AG04450 (cell line): ENCODE results near the gene SLC4A2. TPM values are rescaled to one million over a fixed set of nuclear protein-coding genes. Genes with fewer than 3 reads are reported as not detected.

Source experiments
- CTCF ChIA-PET: fragments of 300-600, 350-600 bp; formaldehyde crosslinking; extraction: SDS; loops from one replicate; lab custom pipeline; 2022; ENCODE audit warnings: antibody characterized with exemption, inconsistent platforms; lab: Charles Lee
- POLR2A ChIA-PET: fragments of 350-600 bp; formaldehyde crosslinking; extraction: SDS; loops from one replicate; lab custom pipeline; 2021; ENCODE audit warnings: antibody characterized with exemption, inconsistent platforms; lab: Yijun Ruan, JAX
- DNase-seq: peaks from one replicate; pipeline ENCODE4 v3.0.0-alpha.2; 2011; ENCODE audit warnings: low read depth, low spot score
- H3K27ac ChIP-seq: one replicate; pipeline ENCODE4 v1.5.1; 2012; ENCODE audit warnings: low read depth, low read length, control low read depth
- H3K27me3 ChIP-seq: one replicate; pipeline ENCODE4 v1.6.0; 2012; ENCODE audit warnings: low read length; ENCODE audit not compliant: control insufficient read depth, insufficient read depth
- H3K4me3 ChIP-seq: 2 replicates; pipeline ENCODE4 v1.5.1; 2011; ENCODE audit warnings: mild to moderate bottlenecking, low read depth, low read length, control low read depth
- H3K9me3 ChIP-seq: 2 replicates; pipeline ENCODE4 v1.5.1; 2012; ENCODE audit warnings: low read length; ENCODE audit not compliant: control insufficient read depth, insufficient read depth
- polyA plus RNA-seq: library from polyadenylated mRNA; depleted of rRNA; stranded (reverse); fragments of >200 nt; gene quantifications from 2 replicates; pipeline ENCODE4 v1.2.3, GENCODE V29; 2011
- TF ChIP-seq, protein P1 (sequence below): IDR thresholded peaks from 2 replicates; pipeline ENCODE4 v1.5.1; 2011; ENCODE audit warnings: low read depth, low read length, control low read depth, inconsistent platforms

SLC4A2 gene
- polyA plus RNA-seq, 1 experiment: 40.5 TPM

DNA sequence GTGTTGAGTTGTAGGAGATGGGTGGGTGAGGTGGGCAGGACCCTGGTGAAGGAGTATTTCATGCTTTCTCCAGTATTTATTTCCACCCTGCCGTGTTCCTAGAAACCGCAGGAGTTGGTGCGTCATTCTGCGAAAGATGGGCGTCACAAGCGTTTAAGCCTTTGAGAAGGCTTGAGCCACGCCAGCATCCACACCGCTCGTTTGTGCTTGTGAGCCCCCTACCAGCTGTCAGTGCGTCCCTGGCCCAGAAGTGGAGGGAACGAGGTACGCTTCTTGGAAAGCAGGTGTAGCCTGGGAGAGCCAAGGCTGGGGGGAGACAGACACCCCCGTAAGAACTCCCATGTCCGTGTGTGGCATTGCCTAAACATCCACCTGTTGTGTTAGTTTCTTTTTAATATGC lies 32.6 kb downstream of the SLC4A2 start:
- Histone ChIP-seq H3K27me3 (no peaks in the 10 kb centered on the region), H3K9me3 (no peaks in the 10 kb centered on the region), H3K4me3 (no peak overlapping the region), H3K27ac (no peak overlapping the region)
- POLR2A ChIA-PET: no interaction called here
- CTCF ChIA-PET: interaction anchor here (1.2 to 8.9 kb wide), 2 partner anchors 19 to 32 kb away, joined by 3 to 86 read pairs; no protein-coding TSS in a partner anchor
- DNase-seq: no peak
- TF ChIP-seq, protein P1, sequence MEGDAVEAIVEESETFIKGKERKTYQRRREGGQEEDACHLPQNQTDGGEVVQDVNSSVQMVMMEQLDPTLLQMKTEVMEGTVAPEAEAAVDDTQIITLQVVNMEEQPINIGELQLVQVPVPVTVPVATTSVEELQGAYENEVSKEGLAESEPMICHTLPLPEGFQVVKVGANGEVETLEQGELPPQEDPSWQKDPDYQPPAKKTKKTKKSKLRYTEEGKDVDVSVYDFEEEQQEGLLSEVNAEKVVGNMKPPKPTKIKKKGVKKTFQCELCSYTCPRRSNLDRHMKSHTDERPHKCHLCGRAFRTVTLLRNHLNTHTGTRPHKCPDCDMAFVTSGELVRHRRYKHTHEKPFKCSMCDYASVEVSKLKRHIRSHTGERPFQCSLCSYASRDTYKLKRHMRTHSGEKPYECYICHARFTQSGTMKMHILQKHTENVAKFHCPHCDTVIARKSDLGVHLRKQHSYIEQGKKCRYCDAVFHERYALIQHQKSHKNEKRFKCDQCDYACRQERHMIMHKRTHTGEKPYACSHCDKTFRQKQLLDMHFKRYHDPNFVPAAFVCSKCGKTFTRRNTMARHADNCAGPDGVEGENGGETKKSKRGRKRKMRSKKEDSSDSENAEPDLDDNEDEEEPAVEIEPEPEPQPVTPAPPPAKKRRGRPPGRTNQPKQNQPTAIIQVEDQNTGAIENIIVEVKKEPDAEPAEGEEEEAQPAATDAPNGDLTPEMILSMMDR: no peak

DNA sequence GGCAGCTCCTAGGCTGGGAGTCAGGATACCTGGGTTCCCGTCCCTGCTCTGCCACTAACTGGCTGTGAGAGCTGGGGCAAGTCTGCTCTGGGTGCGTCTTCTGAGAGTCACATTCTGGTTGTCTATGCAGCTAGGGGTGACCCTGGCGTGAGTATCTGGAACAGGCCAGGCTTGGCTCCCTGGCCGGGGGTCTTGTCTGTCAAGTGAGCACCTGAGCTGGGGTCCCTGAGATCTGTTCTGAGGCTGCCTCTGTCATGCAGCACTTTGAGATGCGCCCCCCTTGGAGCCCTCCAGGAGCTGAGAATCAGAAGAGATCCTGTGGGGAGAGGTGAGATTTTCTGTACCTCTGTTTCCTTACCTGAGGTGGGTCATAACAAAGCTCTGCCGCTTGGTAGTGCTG lies 34.4 kb downstream of the SLC4A2 start:
- no peak overlapping the region for H3K27ac ChIP-seq
- DNase-seq: no peak
- no peaks in the 10 kb centered on the region for H3K9me3 ChIP-seq
- H3K27me3 ChIP-seq: no peaks in the 10 kb centered on the region
- H3K4me3 ChIP-seq: no peak overlapping the region
- ChIA-PET CTCF (interaction anchor here (1.6 to 3.2 kb wide), 2 partner anchors 17 to 20 kb away, joined by 9 to 19 read pairs; no protein-coding TSS in a partner anchor), POLR2A (no interaction called here)
- TF ChIP-seq, protein P1: no peak

- POLR2A ChIA-PET: interaction anchor here (0.5 kb wide), 1 partner anchor 11 kb away, joined by 8 read pairs; no protein-coding TSS in a partner anchor
- DNase-seq: no peak
- Histone ChIP-seq H3K9me3 (no peaks in the 10 kb centered on the region), H3K27me3 (no peaks in the 10 kb centered on the region), H3K4me3 (no peak overlapping the region), H3K27ac (no peak overlapping the region)
- CTCF ChIA-PET: interaction anchor here (0.7 to 3.2 kb wide), 4 partner anchors 16 to 149 kb away, joined by 3 to 19 read pairs (median 6); no protein-coding TSS in a partner anchor
- TF ChIP-seq, protein P1: no peak
Measured at GRCh38 chr7:151094675-151095074, 35.3 kb downstream of the SLC4A2 start.

- ChIA-PET CTCF (interaction anchor here (1.0 to 3.2 kb wide), 3 partner anchors 16 to 149 kb away, joined by 3 to 19 read pairs (median 9); no protein-coding TSS in a partner anchor), POLR2A (interaction anchor here (0.5 kb wide), 1 partner anchor 10 kb away, joined by 8 read pairs; no protein-coding TSS in a partner anchor)
- DNase-seq: no peak
- Histone ChIP-seq H3K9me3 (no peaks in the 10 kb centered on the region), H3K27ac (no peak overlapping the region), H3K27me3 (no peaks in the 10 kb centered on the region), H3K4me3 (no peak overlapping the region)
- TF ChIP-seq, protein P1: no peak
Measured at GRCh38 chr7:151095123-151095797, 35.9 kb downstream of the SLC4A2 start.
